Tibial artery (tissue), 4 donors: ENCODE data around the gene DCLK1.

ENCODE experiments used
- DNase-seq, 2 donors: peaks; one replicate each; pipeline ENCODE4 v3.0.0-alpha.2; 2019
- H3K27ac ChIP-seq, 2 donors: fragments of 200-600 bp; sonication (generic) in 1 of 2; 1 replicate in 1 of 2; 2 replicates in 1 of 2; pipeline ENCODE4 v1.5.1; 2018 to 2019; ENCODE audit warnings: mild to moderate bottlenecking in 1 of 2
- H3K27me3 ChIP-seq, 2 donors: fragments of 200-600 bp; sonication (generic) in 1 of 2; one replicate each; pipeline versions ENCODE4 v1.5.1 to v1.6.0; 2016 to 2019
- H3K36me3 ChIP-seq, 3 donors: fragments of 200-600 bp; sonication (generic) in 2 of 3; one replicate each; pipeline ENCODE4 v1.5.1; 2016 to 2019; ENCODE audit warnings: mild to moderate bottlenecking in 2 of 3
- H3K4me1 ChIP-seq, 4 donors: fragments of 200-600 bp; sonication (generic) in 2 of 4; 1 replicate in 3 of 4; 2 replicates in 1 of 4; pipeline ENCODE4 v1.5.1; 2016 to 2019
- H3K4me3 ChIP-seq, 2 donors: fragments of 200-600 bp; sonication (generic) in 1 of 2; 1 replicate in 1 of 2; 2 replicates in 1 of 2; pipeline ENCODE4 v1.5.1; 2018 to 2019; ENCODE audit warnings: mild to moderate bottlenecking in 2 of 2
- H3K9me3 ChIP-seq, 3 donors: fragments of 200-600 bp; sonication (generic) in 1 of 3; one replicate each; pipeline ENCODE4 v1.5.1; 2016 to 2019
- CTCF ChIP-seq, 2 experiments: fragments of 200-600 bp in 1 of 2; fragments of 450-650 bp in 1 of 2; IDR thresholded peaks; one replicate each; pipeline ENCODE4 v1.5.1; 2017 to 2019; ENCODE audit warnings: antibody characterized with exemption in 2 of 2, mild to moderate bottlenecking in 1 of 2, moderate library complexity in 1 of 2
- intact Hi-C: fragments of 100-400 bp; cut with DNase I; formaldehyde crosslinking; loops from one replicate; pipeline ENCODE4 v1.15.0; 2023; ENCODE audit warnings: low total_unique reads

The DCLK1 gene

GRCh38 chr13:35936246-35936978 is 194.8 kb downstream of the DCLK1 start:
- H3K27ac ChIP-seq, result no peak overlapping the region

GRCh38 chr13:35930665-35931631 is 200.2 kb downstream of the DCLK1 start:
- Histone ChIP-seq H3K4me1 (no peaks in the 10 kb centered on the region), H3K27ac (no peak overlapping the region), H3K27me3 (no peaks in the 10 kb centered on the region), H3K36me3 (no peaks in the 10 kb centered on the region), H3K9me3 (peaks cover 0 to 8% (median 0%) of the 10 kb centered on the region in 3 donors), H3K4me3 (no peak overlapping the region)
- DNase-seq, result no peak
- TF ChIP-seq CTCF (IDR thresholded peaks at IDR 0.05), result no peak
- intact Hi-C loops, result no loop called here

More at GRCh38 chr13:35936246-35936978, 194.8 kb downstream of the DCLK1 start:
- intact Hi-C loops, result no loop called here
- H3K36me3 ChIP-seq, result no peaks in the 10 kb centered on the region
- H3K9me3 ChIP-seq, result no peaks in the 10 kb centered on the region
- H3K4me1 ChIP-seq, result no peaks in the 10 kb centered on the region
- H3K27me3 ChIP-seq, result no peaks in the 10 kb centered on the region
- H3K4me3 ChIP-seq, result no peak overlapping the region
- TF ChIP-seq CTCF (IDR thresholded peaks at IDR 0.05), result no peak
- no peak for DNase-seq

GRCh38 chr13:35927567-35928021 is 203.6 kb downstream of the DCLK1 start:
- Histone ChIP-seq H3K9me3 (peaks cover 0 to 8% (median 0%) of the 10 kb centered on the region in 3 donors), H3K36me3 (no peaks in the 10 kb centered on the region), H3K4me3 (no peak overlapping the region), H3K27me3 (no peaks in the 10 kb centered on the region), H3K4me1 (no peaks in the 10 kb centered on the region), H3K27ac (no peak overlapping the region)
- no peak for DNase-seq
- TF ChIP-seq CTCF (IDR thresholded peaks at IDR 0.05), result no peak
- intact Hi-C loops, result no loop called here

GRCh38 chr13:35926859-35927530 is 204.2 kb downstream of the DCLK1 start:
- no peak for DNase-seq
- Histone ChIP-seq H3K27me3 (no peaks in the 10 kb centered on the region), H3K36me3 (no peaks in the 10 kb centered on the region), H3K27ac (no peak overlapping the region), H3K4me1 (no peaks in the 10 kb centered on the region), H3K9me3 (peaks cover 0 to 8% (median 0%) of the 10 kb centered on the region in 3 donors), H3K4me3 (no peak overlapping the region)
- intact Hi-C loops, result no loop called here
- TF ChIP-seq CTCF (IDR thresholded peaks at IDR 0.05), result no peak

GRCh38 chr13:35925669-35926068 is 205.5 kb downstream of the DCLK1 start:
- H3K9me3 ChIP-seq, result peaks cover 0 to under 1% (median 0%) of the 10 kb centered on the region in 3 donors
- no peaks in the 10 kb centered on the region for H3K27me3 ChIP-seq
- intact Hi-C loops, result no loop called here
- no peak for DNase-seq
- no peak overlapping the region for H3K4me3 ChIP-seq
- TF ChIP-seq CTCF (IDR thresholded peaks at IDR 0.05), result no peak
- no peaks in the 10 kb centered on the region for H3K4me1 ChIP-seq
- no peak overlapping the region for H3K27ac ChIP-seq
- no peaks in the 10 kb centered on the region for H3K36me3 ChIP-seq
